ENCODE data around the gene SQOR.
"Not testable (repeated sequence)": the region's sequence is repeated elsewhere in the genome, so short reads cannot be mapped to it uniquely, and the experiment has no call there.

The SQOR gene

GRCh38 chr15:45635191-45635638 lies 386 bp downstream of the SQOR start:
- DNase-seq = no peak

DNA sequence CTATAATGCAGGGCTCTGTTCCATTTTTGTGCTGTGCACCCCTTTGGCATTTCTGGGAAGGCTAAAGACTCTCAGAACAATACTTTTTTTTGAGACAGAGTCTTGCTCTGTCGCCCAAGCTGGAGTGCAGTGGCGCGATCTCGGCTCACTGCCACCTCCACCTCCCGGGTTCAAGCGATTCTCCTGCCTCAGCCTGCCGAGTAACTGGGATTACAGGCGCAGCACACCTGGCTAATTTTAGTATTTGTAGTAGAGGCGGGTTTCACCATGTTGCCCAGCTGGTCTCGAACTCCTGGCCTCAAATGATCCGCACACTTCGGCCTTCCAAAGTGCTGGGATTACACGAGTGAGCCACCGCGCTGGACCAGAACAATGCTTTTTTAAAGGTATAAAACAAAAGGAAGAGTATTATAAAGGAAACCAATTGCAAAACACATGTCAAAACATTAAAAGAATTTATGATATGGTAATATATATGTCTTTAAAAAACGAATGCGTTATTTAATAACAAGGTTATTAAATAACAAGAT lies 999 bp downstream of the SQOR start:
- DNase-seq = no peak

DNA sequence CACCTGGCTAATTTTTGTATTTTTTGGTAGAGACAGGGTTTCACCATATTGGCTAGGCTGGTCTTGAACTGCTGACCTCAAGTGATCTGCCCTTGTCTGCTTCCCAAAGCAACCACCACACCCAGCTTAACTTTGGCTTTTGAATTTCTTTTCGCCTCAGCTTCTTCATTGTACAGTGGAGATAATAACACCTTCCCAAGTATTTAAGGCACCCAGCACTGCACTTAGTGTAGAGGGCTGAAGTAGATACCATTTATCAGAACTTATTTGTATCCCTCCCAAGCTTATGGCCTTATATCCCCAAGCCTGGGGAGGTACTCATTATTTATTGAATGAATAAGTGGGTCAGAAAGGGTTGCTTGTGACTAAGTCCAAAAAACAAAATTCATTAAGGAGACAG lies 2.3 kb downstream of the SQOR start:
- DNase-seq = no peak

DNA sequence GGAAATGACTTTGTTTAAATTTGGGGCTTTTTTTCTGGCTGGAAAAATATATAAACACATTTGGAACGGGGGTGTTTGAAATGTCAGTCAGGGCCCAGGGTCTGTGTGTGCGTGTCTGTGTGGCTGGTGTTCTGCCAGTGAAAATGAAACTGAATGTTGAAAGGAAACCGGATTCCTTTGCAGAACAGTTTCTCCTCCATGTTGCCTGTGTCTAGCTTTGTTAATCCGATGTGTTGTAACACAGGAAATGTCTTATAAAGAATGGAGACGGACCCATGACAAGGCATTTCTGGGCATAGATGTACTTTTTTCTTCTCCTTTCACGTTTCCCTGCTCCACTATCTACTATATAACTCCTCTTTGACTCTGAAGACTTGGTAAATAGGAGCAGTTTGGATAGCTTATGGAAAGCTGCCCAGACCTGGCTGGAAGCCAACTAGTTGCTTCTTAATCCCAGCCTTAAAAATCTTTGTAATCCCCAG lies 2.8 kb downstream of the SQOR start:
- no peak for DNase-seq

DNA sequence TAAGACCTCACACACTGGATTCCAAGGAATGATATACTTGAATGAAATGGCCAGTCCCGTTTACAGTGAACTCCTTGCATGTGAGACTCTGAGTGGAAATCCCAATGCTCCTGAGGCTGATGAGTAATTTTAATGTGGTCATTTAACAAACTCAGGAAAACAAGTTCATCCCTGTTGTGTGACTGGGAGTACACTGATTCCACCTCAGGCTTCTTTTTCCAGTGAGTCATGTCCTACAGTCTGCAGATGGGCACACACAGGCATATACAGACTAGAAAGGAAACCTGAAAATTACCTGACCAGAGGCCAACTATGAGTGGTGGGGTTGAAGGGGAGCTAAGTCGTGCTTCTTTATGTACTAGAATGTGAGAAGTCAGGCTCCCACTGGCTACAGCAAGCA lies 5.8 kb downstream of the SQOR start:
- DNase-seq = no peak

- DNase-seq = no peak
These were observed 6.5 kb downstream of the SQOR start for GRCh38 chr15:45641374-45641781.

DNA sequence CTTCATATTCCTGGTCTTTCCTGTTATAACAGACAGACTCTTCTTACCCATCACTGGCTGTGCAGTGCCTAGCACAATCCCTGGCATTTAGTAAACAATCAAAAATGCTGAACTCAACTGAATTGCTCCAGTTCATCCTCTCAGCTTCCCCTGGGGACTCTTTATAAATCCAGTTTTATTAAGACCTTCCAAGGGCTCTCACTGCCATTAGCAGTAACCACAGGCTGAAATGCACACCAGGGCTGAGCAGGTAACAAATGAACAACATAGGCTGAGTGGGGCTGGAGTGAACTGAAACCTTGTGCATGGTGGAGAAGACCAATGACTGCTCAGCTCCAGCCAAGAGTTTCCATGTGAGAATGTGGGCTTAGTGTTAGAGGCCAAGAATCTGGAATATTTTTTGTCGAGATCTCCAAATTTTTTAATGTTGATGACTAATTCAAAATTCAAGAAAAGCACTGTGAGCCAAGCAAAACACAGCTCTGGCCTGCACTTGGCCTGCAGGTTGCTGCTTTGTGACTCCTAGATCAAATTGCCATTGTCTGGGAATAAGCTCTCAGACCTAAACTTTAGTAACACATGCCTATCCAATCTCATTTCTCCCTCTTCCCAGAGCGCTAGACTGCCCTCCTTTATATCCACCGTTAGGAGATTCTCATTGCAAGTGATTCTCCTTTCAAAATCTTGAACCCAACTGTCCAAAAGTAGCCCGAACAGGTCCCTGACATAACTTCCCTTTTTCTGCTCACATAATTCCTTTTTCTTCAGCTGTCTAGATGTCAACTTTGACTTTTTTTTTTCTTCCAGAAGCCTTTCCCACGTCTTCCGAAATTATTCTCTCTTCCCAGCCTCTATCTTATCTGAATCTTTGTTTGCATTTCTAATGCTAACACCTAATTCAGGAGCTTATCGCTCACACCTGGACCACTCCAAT lies 7.4 kb downstream of the SQOR start:
- DNase-seq = no peak

- DNase-seq = no peak
These were observed 9.6 kb downstream of the SQOR start for GRCh38 chr15:45644437-45644836.

GRCh38 chr15:45645026-45645980 lies 10.5 kb downstream of the SQOR start:
- DNase-seq = no peak

- no peak for DNase-seq
These were observed 11.4 kb downstream of the SQOR start for GRCh38 chr15:45646220-45646619.

DNA sequence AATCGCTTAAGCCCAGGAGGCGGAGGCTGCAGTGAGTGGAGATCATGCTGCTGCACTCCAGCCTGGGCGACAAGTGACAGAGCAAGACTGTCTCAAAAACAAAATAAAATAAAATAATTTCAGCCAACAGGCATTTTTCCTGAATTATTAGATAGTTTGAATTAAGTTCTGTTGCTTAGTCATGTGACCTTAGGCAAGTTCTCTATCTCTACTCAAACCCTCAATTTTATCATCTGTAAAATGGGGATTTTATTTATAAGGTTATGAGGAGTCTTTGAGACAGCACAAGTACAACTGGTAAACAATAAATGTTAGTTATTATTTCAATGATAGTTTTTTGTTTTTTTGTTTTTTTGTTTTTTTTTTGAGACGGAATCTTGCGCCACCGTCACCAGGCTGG lies 13.0 kb downstream of the SQOR start:
- no peak for DNase-seq

- no peak for DNase-seq
These were observed 13.8 kb downstream of the SQOR start for GRCh38 chr15:45648521-45649200.

DNA sequence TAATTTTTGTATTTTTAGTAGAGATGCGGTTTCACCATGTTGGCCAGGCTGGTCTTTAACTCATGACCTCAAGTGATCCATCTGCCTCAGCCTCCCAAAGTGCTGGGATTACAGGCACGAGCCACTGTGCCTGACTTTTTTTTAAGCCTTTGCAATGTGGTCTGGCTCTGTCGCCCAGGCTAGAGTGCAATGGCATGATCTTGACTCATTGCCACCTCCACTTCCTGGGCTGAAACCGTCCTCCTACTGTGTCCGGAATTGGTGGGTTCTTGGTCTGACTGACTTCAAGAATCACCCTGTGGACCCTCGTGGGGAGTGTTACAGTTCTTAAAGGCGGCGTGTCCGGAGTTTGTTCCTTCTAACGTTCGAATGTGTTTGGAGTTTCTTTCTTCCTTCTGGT lies 15.2 kb downstream of the SQOR start:
- DNase-seq = not testable (repeated sequence)

DNA sequence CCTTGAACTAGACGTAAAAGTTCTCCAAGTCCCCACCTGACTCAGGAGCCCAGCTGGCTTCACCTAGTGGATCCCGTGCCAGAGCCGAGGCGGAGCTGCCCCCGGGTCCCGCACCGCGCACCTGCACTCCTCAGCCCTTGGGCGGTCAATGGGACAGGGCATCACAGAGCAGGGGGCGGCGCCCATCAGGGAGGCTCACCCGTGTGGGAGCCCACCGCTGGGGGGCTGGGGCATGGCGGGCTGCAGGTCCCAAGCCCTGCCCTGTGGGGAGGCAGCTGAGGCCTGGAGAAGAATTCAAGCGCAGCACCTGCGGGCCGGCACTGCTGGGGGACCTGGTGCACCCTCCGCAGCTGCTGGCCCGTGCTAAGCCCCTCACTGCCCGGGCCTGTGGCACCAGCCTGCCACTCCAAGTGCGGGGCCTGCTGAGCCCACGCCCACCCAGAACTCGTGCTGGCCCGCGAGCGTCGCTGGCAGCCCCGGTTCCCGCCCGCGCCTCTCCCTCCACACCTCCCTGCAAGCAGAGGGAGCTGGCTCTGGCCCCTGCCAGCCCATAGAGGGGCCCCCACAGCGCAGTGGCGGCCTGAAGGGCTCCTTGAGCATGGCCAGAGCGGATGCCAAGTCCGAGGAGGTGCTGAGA lies 16.2 kb downstream of the SQOR start:
- no peak for DNase-seq

DNA sequence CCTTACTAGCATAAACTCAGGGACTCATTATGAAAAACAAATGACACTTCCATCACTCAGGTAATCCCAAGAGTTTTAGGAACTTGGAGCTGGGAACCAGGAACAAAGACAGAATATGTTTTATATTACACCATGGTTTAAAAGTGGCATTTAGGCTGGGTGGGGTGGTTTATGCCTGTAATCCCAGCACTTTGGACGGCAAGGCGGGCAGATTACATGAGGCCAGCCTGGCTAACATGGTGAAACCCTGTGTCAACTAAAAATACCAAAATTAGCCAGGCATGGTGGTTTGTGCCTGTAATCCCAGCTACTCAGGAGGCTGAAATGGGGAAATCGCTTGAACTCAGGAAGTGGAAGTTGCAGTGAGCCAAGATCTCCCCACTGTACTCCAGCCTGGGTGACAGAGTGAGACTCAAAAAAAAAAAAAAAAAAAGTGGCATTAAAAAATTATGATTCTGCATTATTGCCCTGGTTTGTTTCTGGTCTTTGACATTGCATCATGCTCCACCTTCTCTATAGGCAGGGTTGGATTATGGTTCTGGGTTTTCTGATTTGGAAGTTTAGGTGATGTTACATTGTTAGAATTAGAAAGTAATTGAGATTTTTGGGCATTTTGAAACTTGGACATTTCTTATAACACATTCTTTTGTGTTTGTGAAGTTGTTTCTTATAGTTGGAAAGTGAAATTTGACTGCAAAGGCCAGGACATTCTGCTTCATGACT lies 19.0 kb downstream of the SQOR start:
- no peak for DNase-seq

DNA sequence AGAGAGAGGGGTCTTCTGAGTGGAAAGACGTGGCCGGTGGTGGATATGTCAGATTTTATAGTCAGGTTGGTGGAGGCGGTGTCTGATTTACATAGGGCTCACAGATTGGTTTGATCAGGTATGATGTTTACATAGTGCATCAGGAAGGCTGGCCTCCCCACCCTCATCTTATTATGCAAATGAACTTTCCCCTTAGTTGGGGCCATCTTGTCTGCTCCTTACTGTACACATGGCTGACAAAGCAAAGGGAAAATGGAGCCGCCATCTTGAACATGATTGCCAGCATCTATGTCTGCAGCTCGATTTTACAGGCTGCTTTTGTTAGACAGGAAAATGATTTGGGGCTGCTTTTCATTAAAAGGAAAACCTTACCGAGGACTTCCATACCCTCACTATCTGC lies 19.9 kb downstream of the SQOR start:
- no peak for DNase-seq

GRCh38 chr15:45657254-45657653 lies 22.4 kb downstream of the SQOR start:
- no peak for DNase-seq

GRCh38 chr15:45657764-45658545 lies 23.1 kb downstream of the SQOR start:
- no peak for DNase-seq

DNA sequence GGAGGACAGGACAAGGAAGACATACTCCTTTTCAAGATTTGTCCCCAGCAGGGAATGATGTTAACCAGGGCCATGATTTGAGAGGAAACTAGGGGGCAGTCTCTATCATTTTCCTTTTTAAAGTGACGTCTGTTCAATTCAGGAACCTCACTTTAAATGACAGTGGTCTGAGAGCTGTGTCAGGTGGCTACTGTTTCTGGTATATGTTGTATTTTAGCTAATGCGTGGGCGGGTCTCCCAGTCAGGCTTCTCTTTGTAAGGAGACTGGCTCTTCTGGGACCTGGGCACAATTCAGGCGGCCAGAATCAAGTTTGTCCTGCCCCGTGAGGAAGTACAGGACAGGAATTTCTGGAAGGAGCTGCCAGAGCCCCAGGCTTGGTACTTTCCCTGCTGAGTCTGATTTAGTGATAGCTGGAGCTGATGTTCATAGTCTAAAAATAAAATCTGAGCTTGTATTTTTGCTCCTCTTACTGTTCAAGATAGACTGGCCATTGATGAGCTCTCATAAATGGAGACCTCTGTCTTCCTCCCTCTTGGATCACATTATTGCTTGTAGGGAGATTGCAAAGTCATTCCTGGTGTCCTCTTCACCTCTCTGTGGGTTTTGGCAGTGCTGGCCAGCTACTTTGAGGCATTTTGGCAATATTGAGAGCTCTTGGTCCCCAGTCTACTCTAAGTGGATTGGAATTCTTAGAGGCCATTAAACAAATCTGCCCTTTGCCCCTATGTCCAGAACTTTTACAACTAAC lies 25.6 kb downstream of the SQOR start:
- no peak for DNase-seq

GRCh38 chr15:45662375-45662774 lies 27.5 kb downstream of the SQOR start:
- no peak for DNase-seq

All from NCI-H1105 (cell line).